Inferior parietal cortex (tissue), 1 donor: ENCODE measurements around the gene CBX7.

Source experiments
- DNase-seq: peaks from one replicate; pipeline ENCODE4 v3.0.0-alpha.2; 2016; ENCODE audit errors: extremely low spot score

Gene CBX7

GRCh38 chr22:39152511-39153219, at the start of gene CBX7:
TSS of gene CBX7 (minus strand) at chr22:39152680. CDS start at chr22:39152444, 236 bp downstream.
- peak; percentile 86 for DNase-seq

GRCh38 chr22:39197578-39197977, 45.1 kb upstream of the CBX7 start:
- DNase-seq = no peak

GRCh38 chr22:39194098-39194497, 41.6 kb upstream of the CBX7 start:
- no peak for DNase-seq

- DNase-seq = no peak
Observed at GRCh38 chr22:39188809-39189208, 36.3 kb upstream of the CBX7 start.

- no peak for DNase-seq
Observed at GRCh38 chr22:39185601-39186012, 33.1 kb upstream of the CBX7 start.

GRCh38 chr22:39184586-39185577, 32.4 kb upstream of the CBX7 start:
- DNase-seq = no peak

GRCh38 chr22:39183991-39184585, 31.6 kb upstream of the CBX7 start:
- no peak for DNase-seq

- no peak for DNase-seq
Observed at GRCh38 chr22:39182478-39183030, 30.1 kb upstream of the CBX7 start.

- no peak for DNase-seq
Observed at GRCh38 chr22:39181778-39182177, 29.3 kb upstream of the CBX7 start.

GRCh38 chr22:39181356-39181755, 28.9 kb upstream of the CBX7 start:
- no peak for DNase-seq

GRCh38 chr22:39179841-39180335, 27.4 kb upstream of the CBX7 start:
- DNase-seq = no peak

- no peak for DNase-seq
Observed at GRCh38 chr22:39179401-39179827, 26.9 kb upstream of the CBX7 start.

- no peak for DNase-seq
Observed at GRCh38 chr22:39178206-39179111, 26.0 kb upstream of the CBX7 start.

- no peak for DNase-seq
Observed at GRCh38 chr22:39177791-39178190, 25.3 kb upstream of the CBX7 start.

GRCh38 chr22:39177456-39177775, 24.9 kb upstream of the CBX7 start:
- no peak for DNase-seq

- DNase-seq = no peak
Observed at GRCh38 chr22:39176714-39177455, 24.4 kb upstream of the CBX7 start.

- DNase-seq = no peak
Observed at GRCh38 chr22:39176143-39176713, 23.7 kb upstream of the CBX7 start.

- no peak for DNase-seq
Observed at GRCh38 chr22:39175353-39176142, 23.1 kb upstream of the CBX7 start.
